Superior temporal gyrus (tissue), 1 donor: ENCODE data around the gene AKIRIN1.
"Not testable (repeated sequence)": the region's sequence is repeated elsewhere in the genome, so short reads cannot be mapped to it uniquely, and the experiment has no call there.

Experiments used
- DNase-seq: peaks from one replicate; pipeline ENCODE4 v3.0.0-alpha.2; 2016; ENCODE audit errors: extremely low spot score

The AKIRIN1 gene

DNA sequence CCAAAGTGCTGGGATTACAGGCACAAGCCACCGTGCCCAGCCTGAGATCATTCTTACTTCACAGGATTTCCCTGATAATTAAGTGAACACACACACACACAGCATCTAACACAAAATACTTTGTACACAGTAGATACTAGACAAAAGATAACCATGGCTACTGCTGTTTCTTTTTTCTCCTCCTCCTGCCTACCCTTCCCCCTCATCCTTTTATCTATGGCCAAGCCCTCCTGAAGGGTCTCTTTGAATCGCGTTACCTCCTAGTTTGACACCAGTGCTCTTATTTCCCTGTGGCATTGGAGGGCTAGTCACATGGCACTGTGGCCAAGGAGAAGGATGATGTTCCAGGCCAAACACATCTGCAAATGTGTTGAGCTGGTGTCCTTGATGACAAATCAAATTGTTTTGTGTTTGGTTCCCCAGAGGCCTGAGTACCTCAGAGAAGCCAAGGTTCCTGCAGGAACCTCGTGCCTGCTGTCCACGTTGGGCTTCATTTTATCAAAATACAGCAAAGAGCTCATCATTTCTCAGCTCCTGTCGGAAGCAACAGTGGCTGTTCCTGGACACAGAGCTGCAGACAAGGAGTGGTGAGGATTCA is 55.6 kb downstream of the AKIRIN1 start:
- DNase-seq = no peak

DNA sequence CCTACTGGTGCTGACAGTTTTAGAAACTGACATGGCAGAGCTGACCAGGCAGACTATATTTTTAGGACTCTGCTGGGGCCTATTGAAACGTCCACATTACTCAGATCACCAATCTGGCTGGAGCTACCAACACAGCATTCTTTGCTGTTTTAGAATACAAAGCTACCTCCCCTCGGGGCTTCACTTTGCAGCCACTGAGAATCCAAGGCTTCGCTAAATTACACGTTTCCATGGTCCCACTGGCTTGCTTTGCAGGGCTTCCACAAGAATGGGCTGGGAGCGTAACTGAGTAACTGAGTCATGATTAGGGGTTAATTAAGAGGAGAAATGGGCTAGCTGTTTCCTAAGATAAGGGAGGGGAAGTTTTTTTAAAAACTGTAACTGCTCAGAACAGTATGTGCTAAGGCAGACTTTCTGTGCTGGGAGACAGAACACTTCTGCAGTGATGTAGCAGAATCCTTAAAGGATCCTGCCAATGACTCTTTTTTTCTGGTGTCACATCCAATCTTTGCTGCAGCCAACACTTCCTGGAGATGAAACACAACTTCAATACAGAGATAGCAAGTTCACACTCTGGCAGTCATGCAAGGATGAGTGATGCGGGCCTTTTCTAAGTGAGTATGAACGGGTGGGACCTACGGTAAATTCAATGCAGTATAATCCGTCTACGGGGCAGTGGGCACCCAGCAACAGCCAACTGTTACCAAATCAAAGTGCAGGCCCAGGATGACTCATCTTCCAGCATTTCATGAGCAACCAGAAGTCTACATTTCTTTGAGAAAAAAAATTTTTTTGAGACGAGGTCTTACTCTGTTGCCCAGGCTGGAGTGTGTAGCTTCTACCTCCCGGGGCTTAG is 56.5 kb downstream of the AKIRIN1 start:
- DNase-seq = peak; percentile 45

DNA sequence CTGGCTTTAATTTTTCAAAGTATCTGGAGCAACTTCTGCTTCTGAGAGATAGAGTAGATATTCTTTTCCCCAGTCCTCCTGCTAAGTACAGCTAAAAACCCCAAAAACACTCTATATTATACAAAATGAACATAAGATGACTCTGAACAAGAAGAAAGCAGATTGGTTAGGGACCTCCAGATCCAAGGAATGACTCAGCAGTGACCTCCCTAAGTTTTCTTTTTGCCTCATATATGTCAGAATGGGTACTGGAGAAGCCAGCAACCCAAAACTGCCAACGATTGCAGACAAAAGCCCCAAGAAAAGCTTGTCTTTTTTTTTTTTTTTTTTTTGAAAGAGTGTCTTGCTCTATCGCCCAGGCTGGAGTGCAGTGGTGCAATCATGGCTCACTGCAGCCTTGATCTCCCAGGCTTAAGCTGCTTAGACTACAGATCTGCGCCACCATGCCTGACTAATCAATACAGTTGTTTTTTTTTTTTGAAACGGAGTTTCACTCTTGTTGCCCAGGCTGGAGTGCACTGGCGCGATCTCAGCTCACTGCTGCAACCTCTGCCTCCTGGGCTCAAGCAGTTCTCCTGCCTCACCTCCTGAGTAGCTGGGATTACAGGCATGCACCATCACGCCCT is 57.8 kb downstream of the AKIRIN1 start:
- no peak for DNase-seq

DNA sequence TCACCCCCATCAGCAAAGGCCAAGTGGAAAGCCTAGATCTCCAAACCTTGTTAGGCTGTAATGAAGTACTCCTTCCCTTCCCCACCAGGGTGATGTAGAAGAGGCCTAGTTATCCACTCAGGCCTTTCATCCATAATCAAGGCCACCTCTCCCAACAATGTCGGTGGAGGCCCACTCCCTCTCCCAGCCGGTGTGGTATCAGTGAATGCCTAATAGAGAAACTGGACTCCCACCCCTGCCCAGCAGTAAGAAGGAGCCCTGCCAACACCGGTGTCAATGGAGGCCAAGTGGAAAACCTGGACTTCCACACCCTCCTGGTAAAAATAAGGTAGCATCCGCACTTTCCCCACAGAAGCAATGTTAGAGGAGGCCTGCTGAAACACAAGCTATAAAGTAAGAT is 58.9 kb downstream of the AKIRIN1 start:
- DNase-seq = no peak

DNA sequence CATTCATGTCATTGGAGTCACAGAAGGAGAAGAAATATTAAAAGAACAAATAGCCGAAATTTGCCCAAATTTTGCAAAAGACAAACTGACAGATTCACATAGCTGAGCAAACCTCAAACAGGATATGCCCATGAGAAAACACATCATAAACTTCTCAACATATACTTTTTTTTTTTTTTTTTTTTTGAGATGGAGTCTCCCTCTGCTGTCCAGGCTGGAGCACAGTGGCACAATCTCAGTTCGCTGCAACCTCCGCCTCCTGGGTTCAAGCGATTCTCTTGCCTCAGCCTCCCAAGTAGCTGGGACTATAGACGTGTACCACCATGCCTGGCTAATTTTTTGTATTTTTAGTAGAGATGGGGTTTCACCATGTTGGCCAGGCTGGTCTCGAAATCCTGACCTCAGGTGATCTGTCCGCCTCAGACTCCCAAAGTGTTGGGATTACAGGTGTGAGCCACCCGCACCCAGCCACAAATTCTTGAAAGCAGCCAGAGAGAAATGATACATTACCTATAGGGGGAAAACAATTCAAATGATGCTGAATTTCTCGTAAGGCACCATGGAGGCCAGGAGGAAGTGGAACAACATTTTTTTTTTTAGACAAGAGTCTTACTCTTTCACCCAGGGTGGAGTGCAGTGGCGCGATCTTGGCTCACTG is 60.2 kb downstream of the AKIRIN1 start:
- not testable (repeated sequence) for DNase-seq

DNA sequence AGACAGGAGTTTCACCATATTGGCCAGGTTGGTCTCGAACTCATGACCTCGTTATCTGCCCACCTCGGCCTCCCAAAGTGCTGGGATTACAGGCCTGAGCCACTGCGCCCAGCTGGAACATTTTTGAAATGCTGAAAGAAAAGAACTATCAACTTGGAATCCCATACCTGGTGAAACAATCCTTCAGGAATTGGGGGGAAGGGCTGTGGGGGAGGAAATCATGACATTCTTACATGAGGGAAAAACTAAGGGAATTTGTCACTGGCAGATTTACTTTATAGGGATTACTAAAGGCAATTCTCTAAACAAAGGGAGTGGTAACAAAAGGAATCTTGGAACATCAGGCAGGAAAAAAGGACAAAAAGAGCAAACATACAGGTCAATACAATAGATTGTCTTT is 60.9 kb downstream of the AKIRIN1 start:
- DNase-seq = no peak

DNA sequence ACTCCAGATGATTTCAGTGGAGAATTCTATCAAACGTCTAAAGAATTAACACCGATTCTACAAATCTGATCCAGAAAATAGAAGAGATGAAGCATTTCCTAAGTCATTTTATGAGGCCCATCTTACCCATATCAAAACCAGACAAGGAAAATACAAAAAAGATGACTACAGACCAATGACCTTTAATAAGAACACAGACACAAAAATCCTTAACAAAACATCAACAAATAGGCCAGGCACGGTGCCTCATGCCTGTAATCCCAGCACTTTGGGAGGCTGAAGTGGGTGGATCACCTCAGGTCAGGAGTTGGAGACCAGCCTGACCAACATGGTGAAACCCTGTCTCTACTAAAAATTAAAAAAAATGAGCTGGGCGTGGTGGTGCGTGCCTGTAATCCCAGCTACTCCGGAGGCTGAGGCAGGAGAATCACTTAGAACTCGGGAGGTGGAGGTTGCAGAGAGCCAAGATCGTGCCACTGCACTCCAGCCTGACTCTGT is 64.2 kb downstream of the AKIRIN1 start:
- DNase-seq = not testable (repeated sequence)
